ENCODE measurements around the gene SYNRG. TPM values are rescaled to one million over a fixed set of nuclear protein-coding genes. Genes with fewer than 3 reads are reported as not detected.

The SYNRG gene
- total and polyA plus RNA-seq, 2 of the 13 experiments (the other 11 are each of a cell fraction or from before 2014, with no cell fraction given), result 7.3 to 8.7 TPM

- TF ChIP-seq THAP8 (CRISPR knock-in tag; IDR thresholded peaks at IDR 0.05; ENCODE audit: borderline replicate concordance) (no peak), BCLAF1 (IDR thresholded peaks at IDR 0.05) (no peak), GFI1 (CRISPR knock-in tag; IDR thresholded peaks at IDR 0.05; ENCODE audit: borderline replicate concordance) (no peak)
Observed at GRCh38 chr17:37538981-37539659, 70.1 kb downstream of the SYNRG start (continued).

- H3K9ac ChIP-seq (ENCODE audit: insufficient read depth, low read depth, low read length), result no peak overlapping the region
- no peak for FAIRE-seq
- no peaks in the 10 kb centered on the region for H3K27me3 ChIP-seq (ENCODE audit: control insufficient read depth in 1 of 2, insufficient read depth in 2 of 2, low read length in 2 of 2)
- in situ Hi-C loops (cut with HindIII; ENCODE audit: extremely low pct_ligation_motif_present, low pct_unique_long_range_greater_than_20kb), result no loop called here
- ChIA-PET CTCF (ENCODE audit: low intra/inter-chr PET ratio, low total read pairs) (no interaction called here), POLR2A (interaction anchor here (0.5 kb wide), 1 partner anchor 110 kb away, joined by 3 read pairs; no protein-coding TSS in a partner anchor)
- H3K79me2 ChIP-seq (ENCODE audit: insufficient read depth, low read length), result no peaks in the 10 kb centered on the region
- no peak for DNase-seq (ENCODE audit: low spot score)
- H3K4me3 ChIP-seq (replicated peaks in 1 of 3; ENCODE audit: insufficient read depth in 1 of 3, low read depth in 2 of 3, low read length in 3 of 3), result no peak overlapping the region
- no peaks in the 10 kb centered on the region for H4K20me1 ChIP-seq (ENCODE audit: insufficient read depth, low read length)
- no peak overlapping the region for H2AFZ ChIP-seq (ENCODE audit: low read length)
- no peaks in the 10 kb centered on the region for H3K9me3 ChIP-seq (ENCODE audit: low read length)
- ATAC-seq, result no peak
- no peak for TF ChIP-seq KDM6A (CRISPR knock-in tag; IDR thresholded peaks at IDR 0.05; ENCODE audit: low read depth)
- no peak for TF ChIP-seq HBP1 (CRISPR knock-in tag; IDR thresholded peaks at IDR 0.05; ENCODE audit: low read depth)
- TF ChIP-seq BRD4 (CRISPR knock-in tag; IDR thresholded peaks at IDR 0.05), result no peak
- TF ChIP-seq YY1 (IDR thresholded peaks at IDR 0.05; ENCODE audit: insufficient read depth, insufficient replicate concordance, low read depth, low read length), result no peak
- no peak for TF ChIP-seq ISX (CRISPR knock-in tag; conservative IDR thresholded peaks at IDR 0.05)
- TF ChIP-seq SRSF1 (optimal IDR thresholded peaks at IDR 0.05; ENCODE audit: low read depth, low read length), result no peak
- no TSS peak for BruUV-seq (replicated peaks)
- no peaks in the 10 kb centered on the region for H3K4me1 ChIP-seq (ENCODE audit: insufficient read depth, low read length)
- intact Hi-C loops (cut with micrococcal nuclease; ENCODE audit: unreplicated experiment), result no loop called here
- H3K27ac ChIP-seq (ENCODE audit: extremely low read length, insufficient read depth, low read length), result no peak overlapping the region
- no peak overlapping the region for H3K4me2 ChIP-seq (ENCODE audit: low read depth, low read length)
- H3K36me3 ChIP-seq (replicated peaks in 1 of 2; ENCODE audit: control insufficient read depth in 1 of 2, insufficient read depth in 2 of 2, low read length in 2 of 2), result peaks cover 22 to 61% of the 10 kb centered on the region in 2 experiments
- WGBS (ENCODE audit: low lambda C conversion rate), result 93% methylated on average over 5 of the region's 5 CpGs
Observed at GRCh38 chr17:37535906-37536305, 73.3 kb downstream of the SYNRG start.

All from HepG2 (cell line).